Osteoblast (primary cell): ENCODE measurements around the gene COLEC11. TPM values are rescaled to one million over a fixed set of nuclear protein-coding genes. Genes with fewer than 3 reads are reported as not detected.

Experiments
- DNase-seq: peaks from one replicate; pipeline ENCODE4 v3.0.0; 2011; ENCODE audit warnings: low spot score, mixed read lengths; ENCODE audit not compliant: insufficient read length; ENCODE audit errors: missing footprints
- H2AFZ ChIP-seq: 2 replicates; pipeline ENCODE4 v1.6.0; 2011; ENCODE audit warnings: mild to moderate bottlenecking, low read length
- H3K27ac ChIP-seq: 2 replicates; pipeline ENCODE4 v1.5.1; 2011; ENCODE audit warnings: mild to moderate bottlenecking, low read depth, low read length, moderate library complexity
- H3K27me3 ChIP-seq: 2 replicates; pipeline ENCODE4 v1.6.0; 2012; ENCODE audit warnings: mild to moderate bottlenecking, control low read depth, inconsistent platforms, low read length, moderate library complexity; ENCODE audit not compliant: insufficient read depth
- H3K36me3 ChIP-seq: 2 replicates; pipeline ENCODE4 v1.5.1; 2011; ENCODE audit warnings: mild to moderate bottlenecking, low read length, control low read depth, moderate library complexity; ENCODE audit not compliant: insufficient read depth
- H3K4me1 ChIP-seq: 2 replicates; pipeline ENCODE4 v1.5.1; 2011; ENCODE audit warnings: mild to moderate bottlenecking, low read length, control low read depth, moderate library complexity; ENCODE audit not compliant: insufficient read depth
- H3K4me2 ChIP-seq: 2 replicates; pipeline ENCODE4 v1.6.0; 2011; ENCODE audit warnings: mild to moderate bottlenecking, low read length; ENCODE audit not compliant: insufficient read depth
- H3K4me3 ChIP-seq: fragments of 200-600 bp; sonication (generic); 3 replicates; pipeline ENCODE4 v1.5.1; 2012; ENCODE audit warnings: mild to moderate bottlenecking, low read length, inconsistent platforms; ENCODE audit not compliant: insufficient read depth
- H3K79me2 ChIP-seq: 2 replicates; pipeline ENCODE4 v1.6.0; 2012; ENCODE audit warnings: mild to moderate bottlenecking, low read length, control low read depth, inconsistent platforms; ENCODE audit not compliant: insufficient read depth
- H3K9me3 ChIP-seq: 2 replicates; pipeline ENCODE4 v1.5.1; 2011; ENCODE audit warnings: low read depth, low read length, control low read depth
- H4K20me1 ChIP-seq: 2 replicates; pipeline ENCODE4 v1.6.0; 2012; ENCODE audit warnings: mild to moderate bottlenecking, low read length, control low read depth; ENCODE audit not compliant: insufficient read depth
- CTCF ChIP-seq: IDR thresholded peaks from 2 replicates; pipeline ENCODE4 v1.5.1; 2011; ENCODE audit warnings: mild to moderate bottlenecking, low read depth, low read length, moderate library complexity; ENCODE audit errors: extremely low read depth
- small RNA-seq: library from RNA; depleted of rRNA; stranded (forward); fragments of <200 nt; gene quantifications from one replicate; pipeline ENCODE3, GENCODE V24; 2012
- total RNA-seq: library from RNA; depleted of rRNA; stranded (reverse); fragments of >200 nt; gene quantifications from 2 replicates; pipeline ENCODE4 v1.2.3, GENCODE V29; 2012

Gene COLEC11
- total RNA-seq, 1 donor, result 0.36 TPM

GRCh38 chr2:3683748-3684454, 89.0 kb downstream of the COLEC11 start:
- Histone ChIP-seq H2AFZ (no peak overlapping the region), H3K36me3 (no peaks in the 10 kb centered on the region), H3K9me3 (no peaks in the 10 kb centered on the region), H3K4me3 (no peak overlapping the region), H3K27me3 (no peaks in the 10 kb centered on the region), H3K4me1 (no peaks in the 10 kb centered on the region), H3K27ac (no peak overlapping the region), H4K20me1 (no peaks in the 10 kb centered on the region), H3K4me2 (no peak overlapping the region), H3K79me2 (no peaks in the 10 kb centered on the region)
- no peak for TF ChIP-seq CTCF
- DNase-seq, result no peak

GRCh38 chr2:3689998-3690748, 95.3 kb downstream of the COLEC11 start:
- H3K79me2 ChIP-seq, result no peaks in the 10 kb centered on the region
- no peaks in the 10 kb centered on the region for H4K20me1 ChIP-seq
- H2AFZ ChIP-seq, result no peak overlapping the region
- no peak overlapping the region for H3K4me2 ChIP-seq
- no peaks in the 10 kb centered on the region for H3K36me3 ChIP-seq
- H3K9me3 ChIP-seq, result no peaks in the 10 kb centered on the region
- H3K4me3 ChIP-seq, result no peak overlapping the region
- DNase-seq, result no peak
- TF ChIP-seq CTCF, result no peak
- H3K4me1 ChIP-seq, result no peaks in the 10 kb centered on the region
- H3K27me3 ChIP-seq, result no peaks in the 10 kb centered on the region
- H3K27ac ChIP-seq, result no peak overlapping the region

- TF ChIP-seq CTCF, result peak; percentile 35
- no peaks in the 10 kb centered on the region for H3K4me1 ChIP-seq
- H2AFZ ChIP-seq, result no peak overlapping the region
- no peak overlapping the region for H3K27ac ChIP-seq
- DNase-seq, result peak; percentile 84
- no peak overlapping the region for H3K4me2 ChIP-seq
- no peak overlapping the region for H3K4me3 ChIP-seq
- no peaks in the 10 kb centered on the region for H3K27me3 ChIP-seq
- H3K9me3 ChIP-seq, result no peaks in the 10 kb centered on the region
- H3K36me3 ChIP-seq, result no peaks in the 10 kb centered on the region
- no peaks in the 10 kb centered on the region for H3K79me2 ChIP-seq
- H4K20me1 ChIP-seq, result no peaks in the 10 kb centered on the region
Measured at GRCh38 chr2:3692375-3692774, 97.5 kb downstream of the COLEC11 start.

Small RNAs within 50 kb of the gene (small RNA-seq; reads per million reads assigned to genes)
- not detected for gene TMSB4XP2

Other genes with a start within 250 kb of the COLEC11 start
- gene EIPR1, start 217.3 kb upstream of the COLEC11 start, total RNA-seq, result 16.8 and 17.7 TPM in 2 replicates
- gene TRAPPC12, start 215.4 kb upstream of the COLEC11 start, total RNA-seq, result 67.0 and 67.5 TPM in 2 replicates
- gene ADI1, start 75.6 kb upstream of the COLEC11 start, total RNA-seq, result 51.3 and 55.4 TPM in 2 replicates
- 35.9 and 39.4 TPM in 2 replicates for gene RNASEH1, start 36.8 kb upstream of the COLEC11 start, total RNA-seq
- 1,101 and 1,268 TPM in 2 replicates for gene RPS7, start 19.9 kb upstream of the COLEC11 start, total RNA-seq
- gene ALLC, start 63.1 kb downstream of the COLEC11 start, total RNA-seq, result not detected in 2 replicates
- gene DCDC2C, start 108.5 kb downstream of the COLEC11 start, total RNA-seq, result not detected in 2 replicates